ENCODE measurements around the gene GLB1L2.

GLB1L2 gene

GRCh38 chr11:134385774-134386565 lies 54.2 kb downstream of the GLB1L2 start:
- DNase-seq (ENCODE audit: low read depth in 2 of 2) = no peak

DNA sequence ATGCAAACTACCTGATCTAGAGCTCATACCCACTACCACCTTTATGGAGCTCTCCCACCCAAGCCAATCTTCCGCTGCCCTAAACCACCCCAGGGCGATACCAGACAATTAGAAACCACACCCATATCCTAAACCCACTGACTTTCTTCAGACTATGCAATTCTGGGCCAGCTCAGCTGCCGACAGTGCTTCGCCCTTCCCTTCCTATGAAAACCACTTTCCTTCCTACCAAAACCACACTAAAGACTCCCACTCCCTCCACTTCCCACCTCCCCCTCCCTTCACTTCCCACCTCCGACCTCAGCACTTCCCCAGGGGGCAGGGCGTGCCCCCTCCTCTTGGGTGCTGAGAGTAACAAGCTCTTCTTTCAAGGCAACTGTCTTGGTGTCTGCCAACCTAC lies 55.2 kb downstream of the GLB1L2 start:
- DNase-seq (ENCODE audit: low read depth in 2 of 2) = no peak

- no peak for DNase-seq (ENCODE audit: low read depth in 2 of 2)
These were observed 55.7 kb downstream of the GLB1L2 start for GRCh38 chr11:134387501-134387900.

DNA sequence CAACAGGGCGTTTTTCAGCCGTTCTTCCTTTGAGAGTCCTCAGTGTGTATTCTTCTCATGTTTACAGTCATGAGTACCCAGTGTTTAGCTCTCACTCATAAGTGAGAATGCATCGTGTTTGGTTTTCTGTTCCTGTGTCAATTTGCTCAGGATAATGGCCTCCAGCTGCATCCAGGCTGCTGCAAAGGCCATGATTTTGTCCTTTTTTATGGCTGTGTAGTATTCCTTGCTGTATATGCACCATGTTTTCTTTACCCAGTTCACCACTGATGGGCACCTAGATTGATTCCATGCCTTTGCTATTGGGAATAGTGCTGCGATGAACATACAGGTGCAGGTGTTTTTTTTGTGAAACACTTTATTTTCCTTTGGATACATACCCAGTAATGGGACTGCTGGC lies 56.8 kb downstream of the GLB1L2 start:
- DNase-seq (ENCODE audit: low read depth in 2 of 2) = no peak

GRCh38 chr11:134389464-134390180 lies 57.8 kb downstream of the GLB1L2 start:
- no peak for DNase-seq (ENCODE audit: low read depth in 2 of 2)

GRCh38 chr11:134390706-134391569 lies 59.1 kb downstream of the GLB1L2 start:
- no peak for DNase-seq (ENCODE audit: low read depth in 2 of 2)

GRCh38 chr11:134391656-134392055 lies 59.9 kb downstream of the GLB1L2 start:
- no peak for DNase-seq (ENCODE audit: low read depth in 2 of 2)

- DNase-seq (ENCODE audit: low read depth in 2 of 2) = no peak
These were observed 61.3 kb downstream of the GLB1L2 start for GRCh38 chr11:134392953-134393615.

GRCh38 chr11:134393638-134394037 lies 61.9 kb downstream of the GLB1L2 start:
- DNase-seq (ENCODE audit: low read depth in 2 of 2) = no peak

DNA sequence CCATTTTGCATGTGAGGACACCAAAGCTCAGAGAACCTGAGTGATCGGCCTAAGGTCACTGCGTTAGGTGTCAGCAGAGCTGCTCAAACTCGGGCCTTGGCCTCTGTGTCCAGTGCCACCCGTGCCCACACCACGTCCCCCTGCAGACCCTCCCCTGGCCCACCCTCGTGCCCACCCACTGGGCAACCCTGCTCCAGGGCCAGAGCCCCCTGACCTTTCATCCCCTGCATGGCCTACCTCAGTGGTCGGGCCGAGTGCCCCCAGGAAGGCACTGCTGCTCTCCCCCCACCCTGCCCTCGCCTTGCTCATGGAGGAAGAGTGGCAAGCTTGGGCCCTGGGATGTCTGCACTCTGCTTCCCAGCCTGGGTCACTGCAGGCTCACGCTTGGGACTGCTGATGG lies 62.5 kb downstream of the GLB1L2 start:
- DNase-seq (ENCODE audit: low read depth in 2 of 2) = no peak

DNA sequence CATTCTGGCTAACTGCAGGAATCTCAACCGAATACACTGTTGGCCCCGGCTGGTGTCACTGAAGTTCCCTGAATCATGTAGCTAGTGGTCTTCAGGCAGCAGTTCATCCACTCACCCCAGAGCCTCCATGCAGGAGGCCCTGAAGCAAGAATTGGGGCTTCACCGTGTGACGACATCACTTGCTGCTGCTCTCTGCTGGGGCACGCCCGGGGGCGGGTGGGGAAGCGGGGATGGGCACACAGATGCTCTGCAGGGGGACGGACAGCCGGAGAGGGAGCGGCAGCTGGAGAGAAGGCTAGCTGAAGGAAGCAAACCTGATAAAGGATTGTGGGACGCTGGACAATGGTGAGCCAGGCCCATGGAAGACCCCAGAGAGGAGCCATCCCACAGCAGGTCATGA lies 63.2 kb downstream of the GLB1L2 start:
- DNase-seq (ENCODE audit: low read depth in 2 of 2) = no peak

- no peak for DNase-seq (ENCODE audit: low read depth in 2 of 2)
These were observed 65.7 kb downstream of the GLB1L2 start for GRCh38 chr11:134397304-134398078.

DNA sequence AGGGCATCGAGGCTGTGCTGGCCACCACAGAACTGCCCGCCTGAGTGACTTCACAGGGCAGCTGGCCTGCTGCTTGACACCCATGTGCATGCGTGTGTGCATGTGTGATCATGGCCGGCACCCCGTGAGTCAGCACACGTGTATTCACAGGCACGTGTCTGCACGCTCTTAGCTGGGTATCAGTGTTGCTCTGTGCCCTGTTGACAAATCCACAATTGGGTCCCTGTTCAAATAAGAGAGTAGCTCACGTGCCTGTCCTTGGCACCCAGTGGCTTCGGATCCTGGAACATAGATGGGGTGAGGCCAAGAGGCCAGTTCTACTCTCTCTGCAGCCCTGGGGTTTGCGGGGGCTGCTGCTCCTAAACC lies 66.3 kb downstream of the GLB1L2 start:
- no peak for DNase-seq (ENCODE audit: low read depth in 2 of 2)

GRCh38 chr11:134398644-134399292 lies 67.0 kb downstream of the GLB1L2 start:
- DNase-seq (ENCODE audit: low read depth in 2 of 2) = no peak

DNA sequence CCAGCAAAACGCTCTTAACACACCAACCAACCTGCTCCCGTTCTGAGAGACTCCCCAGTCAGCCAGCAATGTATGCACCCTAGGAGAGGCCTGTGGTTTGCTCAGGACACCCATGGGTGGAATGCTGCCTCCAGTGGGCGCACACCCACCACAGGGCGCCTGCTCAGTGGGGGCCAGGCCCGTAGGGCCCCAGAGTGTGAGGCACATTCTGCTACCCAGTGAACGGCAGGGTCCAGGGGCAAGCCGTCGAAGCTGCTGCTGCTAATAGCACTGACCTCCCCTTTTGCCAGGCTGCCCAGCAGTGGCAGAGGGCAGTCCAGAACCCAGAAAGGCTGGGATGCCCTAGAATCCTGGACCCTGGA lies 67.5 kb downstream of the GLB1L2 start:
- no peak for DNase-seq (ENCODE audit: low read depth in 2 of 2)

GRCh38 chr11:134399996-134400395 lies 68.2 kb downstream of the GLB1L2 start:
- DNase-seq (ENCODE audit: low read depth in 2 of 2) = no peak

GRCh38 chr11:134401825-134402809 lies 70.3 kb downstream of the GLB1L2 start:
- no peak for DNase-seq (ENCODE audit: low read depth in 2 of 2)

DNA sequence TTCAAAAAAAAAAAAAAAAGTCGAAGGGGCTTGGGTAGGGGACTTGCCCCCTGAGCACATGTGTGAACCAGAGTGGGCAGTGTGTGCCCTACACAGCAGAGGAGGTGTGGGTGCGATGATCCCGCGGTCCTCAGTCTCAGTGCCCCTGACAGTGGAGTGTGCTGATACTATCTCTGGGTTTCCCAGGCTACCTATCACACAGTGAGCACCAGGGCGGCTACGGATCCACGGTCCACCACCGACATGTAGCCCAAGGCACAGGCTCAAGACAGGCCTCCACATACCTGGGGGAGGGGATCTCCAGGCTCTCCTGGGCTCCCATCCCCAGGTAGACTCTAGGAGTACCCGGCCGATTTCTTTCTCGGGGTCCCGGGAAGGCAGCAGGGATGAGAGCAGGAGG lies 71.1 kb downstream of the GLB1L2 start:
- no peak for DNase-seq (ENCODE audit: low read depth in 2 of 2)

- no peak for DNase-seq (ENCODE audit: low read depth in 2 of 2)
These were observed 73.0 kb downstream of the GLB1L2 start for GRCh38 chr11:134404575-134405341.

Measured in stimulated activated CD4-positive, alpha-beta T cell treated with anti-CD3 and anti-CD28 coated beads, Interleukin-1b, Interleukin-23, amount 100 ng/mL, for 4 hours (primary cell).